Fibroblast of lung (primary cell): Measurements from ENCODE around the gene LZTS3. TPM values are rescaled to one million over a fixed set of nuclear protein-coding genes. Genes with fewer than 3 reads are reported as not detected.

Experiments used
- DNase-seq, 2 donors: peaks; one replicate each; pipeline versions ENCODE4 v3.0.0 to v3.0.0-alpha.2; 2010; ENCODE audit warnings: low read depth in 2 of 2
- H2AFZ ChIP-seq: 2 replicates; pipeline ENCODE4 v1.5.1; 2012; ENCODE audit warnings: low read length, control low read depth, inconsistent platforms
- H3K27ac ChIP-seq: 2 replicates; pipeline ENCODE4 v1.5.1; 2011; ENCODE audit warnings: low read length, control low read depth; ENCODE audit not compliant: insufficient read depth
- H3K27me3 ChIP-seq: 2 replicates; pipeline ENCODE4 v1.5.1; 2011; ENCODE audit warnings: mild to moderate bottlenecking, low read length; ENCODE audit not compliant: control insufficient read depth, insufficient read depth
- H3K36me3 ChIP-seq: 2 replicates; pipeline ENCODE4 v1.5.1; 2011; ENCODE audit warnings: low read length; ENCODE audit not compliant: control insufficient read depth, insufficient read depth
- H3K4me1 ChIP-seq: 2 replicates; pipeline ENCODE4 v1.5.1; 2011; ENCODE audit warnings: low read length; ENCODE audit not compliant: control insufficient read depth, insufficient read depth; ENCODE audit errors: extremely low read depth
- H3K4me2 ChIP-seq: 2 replicates; pipeline ENCODE4 v1.5.1; 2011; ENCODE audit warnings: low read length, control low read depth; ENCODE audit not compliant: insufficient read depth; ENCODE audit errors: extremely low read depth
- H3K4me3 ChIP-seq, 4 experiments: fragments of 200-600 bp in 1 of 4; sonication (generic) in 1 of 4; replicated peaks in 1 of 4; 2 replicates each; pipeline ENCODE4 v1.5.1; 2011 to 2016; ENCODE audit warnings: low read length in 4 of 4, low read depth in 3 of 4, mild to moderate bottlenecking in 3 of 4, control low read depth in 2 of 4, inconsistent platforms in 1 of 4, mixed read lengths in 1 of 4; ENCODE audit not compliant: insufficient read depth in 1 of 4; ENCODE audit errors: control extremely low read depth in 1 of 4
- H3K79me2 ChIP-seq: 2 replicates; pipeline ENCODE4 v1.5.1; 2012; ENCODE audit warnings: mild to moderate bottlenecking, low read length, inconsistent platforms; ENCODE audit not compliant: control insufficient read depth, insufficient read depth
- H3K9ac ChIP-seq: 2 replicates; pipeline ENCODE4 v1.5.1; 2011; ENCODE audit warnings: mild to moderate bottlenecking, low read length, control low read depth; ENCODE audit not compliant: insufficient read depth
- H3K9me3 ChIP-seq: 2 replicates; pipeline ENCODE4 v1.5.1; 2012; ENCODE audit warnings: low read depth, low read length; ENCODE audit not compliant: control insufficient read depth, insufficient read depth
- H4K20me1 ChIP-seq: 2 replicates; pipeline ENCODE4 v1.5.1; 2011; ENCODE audit warnings: low read length; ENCODE audit not compliant: control insufficient read depth, insufficient read depth; ENCODE audit errors: extremely low read depth
- CTCF ChIP-seq, 2 donors: IDR thresholded peaks in 1 of 2; conservative IDR thresholded peaks in 1 of 2; 1 replicate in 1 of 2; 2 replicates in 1 of 2; pipeline ENCODE4 v1.5.1; 2011 to 2012; ENCODE audit warnings: low read length in 2 of 2, control low read depth in 1 of 2, inconsistent platforms in 1 of 2, low read depth in 1 of 2, mild to moderate bottlenecking in 1 of 2
- EZH2 ChIP-seq: IDR thresholded peaks from 2 replicates; pipeline ENCODE4 v1.5.1; 2012; ENCODE audit warnings: low read length, control low read depth, mild to moderate bottlenecking; ENCODE audit errors: missing control alignments
- polyA plus RNA-seq, 2 donors: library from polyadenylated mRNA; depleted of rRNA in 1 of 2; stranded (reverse) in 1 of 2; unstranded in 1 of 2; fragments of >200 nt; gene quantifications; 2 replicates each; pipeline ENCODE4 v1.2.1, GENCODE V29; 2011 to 2012; ENCODE audit warnings: missing spikeins in 1 of 2
- total RNA-seq: library from RNA; depleted of rRNA; stranded (reverse); fragments of >200 nt; gene quantifications from 2 replicates; pipeline ENCODE4 v1.2.1, GENCODE V29; 2014

The LZTS3 gene
- total and polyA plus RNA-seq, 2 donors (not counting 1 experiment from before 2014, with no cell fraction given) = 2.6 to 6.1 TPM

- Histone ChIP-seq H2AFZ (no peak overlapping the region), H3K79me2 (peaks cover 17% of the 10 kb centered on the region), H3K27me3 (no peaks in the 10 kb centered on the region), H3K9me3 (no peaks in the 10 kb centered on the region), H3K36me3 (peaks cover 19% of the 10 kb centered on the region), H3K9ac (no peak overlapping the region), H3K4me3 (no peak overlapping the region), H4K20me1 (no peaks in the 10 kb centered on the region), H3K4me1 (peaks cover 4% of the 10 kb centered on the region), H3K4me2 (no peak overlapping the region), H3K27ac (no peak overlapping the region)
- no peak for TF ChIP-seq EZH2
- no peak for TF ChIP-seq CTCF (conservative IDR thresholded peaks at IDR 0.05 in 1 of 2, IDR thresholded peaks at IDR 0.05 in 1 of 2; ENCODE audit: low read depth in 1 of 2, low read length in 2 of 2)
- no peak for DNase-seq
Observed at GRCh38 chr20:3199206-3199605, 25.9 kb upstream of the LZTS3 start.

DNA sequence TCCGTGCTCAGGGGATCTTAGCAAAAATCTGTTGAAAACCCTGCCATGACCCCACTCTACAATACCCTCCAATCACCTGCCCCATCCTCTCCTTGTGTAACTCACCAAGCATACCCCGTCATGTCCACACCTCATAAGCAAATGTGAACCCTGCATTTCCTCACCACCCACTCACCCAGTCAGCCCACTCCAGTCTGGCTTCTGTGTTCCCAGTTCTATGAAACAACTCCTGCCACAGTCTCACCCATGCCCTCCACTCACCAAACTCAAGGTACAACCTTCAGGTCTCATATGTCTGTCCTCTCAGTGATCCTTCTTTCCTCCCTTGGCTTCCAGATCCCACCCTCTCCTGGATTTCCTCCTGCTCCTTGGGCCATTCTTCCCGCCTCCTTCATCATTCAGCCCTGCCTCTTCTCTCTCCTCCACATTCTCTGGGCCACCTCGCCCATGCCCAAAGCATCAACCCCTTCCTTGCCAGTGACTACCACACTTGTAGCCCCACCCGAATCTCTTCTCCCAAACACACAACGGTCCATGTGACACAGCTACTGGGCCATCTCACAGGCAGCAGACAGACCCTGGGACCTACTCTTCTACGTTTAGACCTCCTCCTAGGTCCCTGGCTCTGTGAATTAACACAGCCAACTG lies 22.4 kb upstream of the LZTS3 start:
- TF ChIP-seq EZH2 = no peak
- TF ChIP-seq CTCF (conservative IDR thresholded peaks at IDR 0.05 in 1 of 2, IDR thresholded peaks at IDR 0.05 in 1 of 2; ENCODE audit: low read depth in 1 of 2, low read length in 2 of 2) = no peak
- peaks cover 33% of the 10 kb centered on the region for H3K36me3 ChIP-seq

DNA sequence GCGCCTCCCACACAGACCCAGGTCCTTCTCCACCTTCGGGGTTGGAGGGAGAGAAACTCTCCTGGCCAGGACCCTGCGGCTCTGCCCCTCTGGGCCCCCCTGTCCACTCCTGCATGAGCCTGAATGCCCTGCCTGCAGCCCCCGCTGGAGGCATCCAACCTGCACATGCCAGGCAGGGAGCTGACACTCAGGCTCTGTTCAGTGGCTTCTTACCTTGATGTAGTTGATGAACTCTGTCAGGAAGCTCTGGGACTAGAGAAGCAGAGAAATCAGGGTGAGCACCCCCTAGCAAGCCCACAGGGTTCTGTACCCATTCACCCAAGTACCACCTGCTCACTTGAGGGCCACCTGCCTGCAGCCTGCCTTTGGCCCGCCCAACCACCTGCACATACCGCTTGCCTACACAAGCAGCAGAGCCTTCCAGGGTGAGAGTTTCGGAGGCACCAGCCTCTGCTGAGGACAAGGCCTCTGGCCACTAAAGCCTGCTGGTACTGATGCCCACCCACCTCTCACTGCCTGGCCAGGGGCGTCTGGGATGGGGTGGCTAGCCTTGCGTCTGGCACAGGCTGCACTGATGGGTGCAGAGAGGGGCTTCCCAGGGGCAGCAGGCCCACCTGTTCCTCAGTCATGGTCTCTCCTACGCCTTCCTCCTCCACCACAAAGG lies 21.4 kb upstream of the LZTS3 start:
- TF ChIP-seq CTCF (conservative IDR thresholded peaks at IDR 0.05 in 1 of 2, IDR thresholded peaks at IDR 0.05 in 1 of 2; ENCODE audit: low read depth in 1 of 2, low read length in 2 of 2) = no peak
- TF ChIP-seq EZH2 = no peak
- Histone ChIP-seq H3K27me3 (no peaks in the 10 kb centered on the region), H3K9me3 (no peaks in the 10 kb centered on the region), H3K79me2 (no peaks in the 10 kb centered on the region), H3K36me3 (peaks cover 32% of the 10 kb centered on the region), H3K4me3 (no peak overlapping the region), H3K4me2 (no peak overlapping the region), H3K27ac (no peak overlapping the region), H4K20me1 (no peaks in the 10 kb centered on the region), H3K4me1 (no peaks in the 10 kb centered on the region), H3K9ac (no peak overlapping the region), H2AFZ (no peak overlapping the region)
- no peak for DNase-seq

More for the DNA sequence above, 22.4 kb upstream of the LZTS3 start:
- no peaks in the 10 kb centered on the region for H3K9me3 ChIP-seq
- no peak overlapping the region for H3K9ac ChIP-seq
- no peak overlapping the region for H3K27ac ChIP-seq
- no peak overlapping the region for H3K4me2 ChIP-seq
- no peaks in the 10 kb centered on the region for H3K79me2 ChIP-seq
- no peaks in the 10 kb centered on the region for H3K27me3 ChIP-seq
- DNase-seq = no peak
- H3K4me3 ChIP-seq = no peak overlapping the region
- H4K20me1 ChIP-seq = no peaks in the 10 kb centered on the region
- no peak overlapping the region for H2AFZ ChIP-seq
- no peaks in the 10 kb centered on the region for H3K4me1 ChIP-seq
